CD4-positive, alpha-beta T cell treated with Interleukin-10 for 1 hour (primary cell): Measurements from ENCODE around the gene GAREM1.
"Not testable (repeated sequence)": the region's sequence is repeated elsewhere in the genome, so short reads cannot be mapped to it uniquely, and the experiment has no call there.

ENCODE experiments used
- DNase-seq: peaks from one replicate; pipeline ENCODE4 v3.0.0-alpha.2; 2020

GAREM1 gene

GRCh38 chr18:32470714-32471633, at the start of gene GAREM1:
GAREM1 (minus strand) TSS chr18:32470882; CDS start chr18:32470428, 454 bp downstream.
- peak; percentile 79 for DNase-seq

- DNase-seq, result no peak
Measured at GRCh38 chr18:32511147-32511546, 40.5 kb upstream of the GAREM1 start.

GRCh38 chr18:32509111-32509510, 38.4 kb upstream of the GAREM1 start:
- no peak for DNase-seq

GRCh38 chr18:32507093-32507492, 36.4 kb upstream of the GAREM1 start:
- DNase-seq, result no peak

GRCh38 chr18:32502014-32502413, 31.3 kb upstream of the GAREM1 start:
- DNase-seq, result no peak

- not testable (repeated sequence) for DNase-seq
Measured at GRCh38 chr18:32501242-32501641, 30.6 kb upstream of the GAREM1 start.

GRCh38 chr18:32483002-32483401, 12.3 kb upstream of the GAREM1 start:
- DNase-seq, result no peak

- no peak for DNase-seq
Measured at GRCh38 chr18:32482117-32482516, 11.4 kb upstream of the GAREM1 start.

- no peak for DNase-seq
Measured at GRCh38 chr18:32480581-32480980, 9.9 kb upstream of the GAREM1 start.

GRCh38 chr18:32478807-32479206, 8.1 kb upstream of the GAREM1 start:
- no peak for DNase-seq

- no peak for DNase-seq
Measured at GRCh38 chr18:32478317-32478716, 7.6 kb upstream of the GAREM1 start.

- DNase-seq, result no peak
Measured at GRCh38 chr18:32476106-32476505, 5.4 kb upstream of the GAREM1 start.

GRCh38 chr18:32475069-32475468, 4.4 kb upstream of the GAREM1 start:
- not testable (repeated sequence) for DNase-seq

- no peak for DNase-seq
Measured at GRCh38 chr18:32473325-32473724, 2.6 kb upstream of the GAREM1 start.

GRCh38 chr18:32472841-32473240, 2.2 kb upstream of the GAREM1 start:
- no peak for DNase-seq

- no peak for DNase-seq
Measured at GRCh38 chr18:32470460-32470713, 295 bp downstream of the GAREM1 start.

- no peak for DNase-seq
Measured at GRCh38 chr18:32469691-32470459, 807 bp downstream of the GAREM1 start.

GRCh38 chr18:32469190-32469651, 1.5 kb downstream of the GAREM1 start:
- DNase-seq, result no peak

- DNase-seq, result no peak
Measured at GRCh38 chr18:32468147-32468845, 2.4 kb downstream of the GAREM1 start.

- DNase-seq, result no peak
Measured at GRCh38 chr18:32461709-32462272, 8.9 kb downstream of the GAREM1 start.

GRCh38 chr18:32460171-32460731, 10.4 kb downstream of the GAREM1 start:
- no peak for DNase-seq

GRCh38 chr18:32459361-32460101, 11.2 kb downstream of the GAREM1 start:
- DNase-seq, result no peak
